GM19099 (cell line): ENCODE measurements around the gene SALL4.

ENCODE experiments used
- POLR2A ChIP-seq: IDR thresholded peaks from 3 replicates; pipeline ENCODE4 v1.6.1; 2011; ENCODE audit warnings: low read depth; ENCODE audit not compliant: insufficient read length; ENCODE audit errors: extremely low read depth

The SALL4 gene

DNA sequence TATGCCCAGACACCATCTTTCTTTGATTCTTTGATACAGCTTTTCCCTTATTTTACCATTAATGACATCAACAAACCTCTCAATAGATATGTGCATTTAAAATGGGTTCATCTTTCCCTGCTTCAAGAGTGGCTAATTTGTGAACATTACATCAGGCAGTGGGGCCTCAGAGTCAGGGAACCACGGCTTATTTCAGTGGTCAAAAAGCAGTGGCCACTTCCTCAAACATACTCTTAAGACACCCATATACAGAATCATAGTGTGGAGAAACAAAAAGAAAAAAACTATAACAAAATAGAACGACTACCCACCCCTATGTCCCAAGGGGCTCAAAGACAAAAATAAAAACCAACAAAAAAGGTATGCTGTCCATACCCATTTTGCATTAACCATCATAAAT is 12.9 kb downstream of the SALL4 start:
- no peak for TF ChIP-seq POLR2A

DNA sequence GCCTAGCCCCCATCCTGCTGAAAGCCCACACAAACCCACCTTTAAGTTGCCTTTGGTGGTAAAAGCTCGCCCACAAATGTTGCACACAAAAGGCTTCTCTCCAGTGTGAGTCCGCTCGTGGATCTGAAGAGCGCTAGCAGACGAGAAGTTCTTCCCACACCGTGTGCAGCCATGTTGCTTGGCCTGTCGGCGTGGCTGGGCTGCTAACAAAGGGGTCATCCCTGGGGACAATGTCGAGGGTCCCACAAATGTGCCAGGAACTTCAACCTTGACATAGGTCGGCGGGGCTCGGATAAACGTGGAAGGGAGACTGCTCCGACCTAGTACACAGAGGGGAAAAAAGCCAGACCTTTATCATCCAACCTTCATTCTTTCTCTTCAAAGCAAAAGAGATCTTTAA is 13.5 kb downstream of the SALL4 start:
- TF ChIP-seq POLR2A: no peak

DNA sequence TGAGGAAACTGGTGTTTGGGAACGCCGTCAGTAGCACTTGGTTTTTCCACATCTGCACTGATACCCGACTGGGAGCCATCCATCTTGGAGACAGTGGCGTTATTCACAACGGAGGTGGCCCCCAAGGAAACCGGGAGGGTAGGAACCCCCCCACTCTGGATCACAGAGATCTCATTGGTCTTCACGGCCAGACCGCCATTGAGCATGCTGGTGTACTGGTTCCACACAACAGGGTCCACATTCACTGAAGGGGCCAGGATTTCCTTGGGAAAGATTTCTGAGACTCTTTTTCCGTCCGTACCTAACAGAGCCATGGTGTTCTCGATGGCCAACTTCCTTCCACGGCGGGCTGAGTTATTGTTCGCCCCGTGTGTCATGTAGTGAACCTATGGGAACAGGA is 18.0 kb downstream of the SALL4 start:
- TF ChIP-seq POLR2A: no peak

DNA sequence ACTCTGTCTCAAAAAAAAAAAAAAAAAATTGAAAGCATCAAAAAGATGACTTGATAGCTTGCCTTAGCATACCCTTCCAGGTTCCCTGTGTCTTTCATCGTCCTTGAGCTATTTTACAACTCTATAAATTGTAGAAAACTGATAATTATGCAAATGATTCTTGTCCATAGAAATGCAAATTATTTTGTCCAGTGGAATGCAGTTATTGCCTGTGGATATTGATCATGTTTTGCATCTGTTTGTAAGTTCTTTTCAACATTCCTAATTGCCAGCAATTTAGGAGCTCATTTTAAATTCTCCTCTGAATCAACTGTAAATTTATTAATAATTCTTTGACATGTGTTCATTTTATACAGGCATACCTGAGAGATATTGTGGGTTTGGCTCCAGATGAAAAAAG is 27.1 kb downstream of the SALL4 start:
- no peak for TF ChIP-seq POLR2A

DNA sequence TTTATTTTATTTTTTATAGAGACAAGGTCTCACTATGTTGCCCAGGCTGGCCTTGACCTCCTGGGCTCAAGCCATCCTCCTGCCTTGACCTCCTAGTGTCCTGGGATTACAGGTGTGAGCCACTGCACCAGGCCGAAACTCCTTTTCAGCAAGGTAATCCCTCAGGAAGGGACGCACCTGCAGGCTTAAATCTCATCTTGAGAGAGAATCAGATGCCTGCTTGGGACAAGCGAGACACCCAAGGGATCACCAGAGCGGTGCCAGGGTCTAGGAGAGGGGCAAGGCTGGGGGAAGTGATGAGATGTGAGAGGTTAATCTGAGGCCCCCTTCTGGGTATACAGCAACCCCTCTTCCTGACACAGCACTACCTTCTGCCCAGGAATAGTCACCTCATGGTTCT is 30.1 kb downstream of the SALL4 start:
- TF ChIP-seq POLR2A: no peak

DNA sequence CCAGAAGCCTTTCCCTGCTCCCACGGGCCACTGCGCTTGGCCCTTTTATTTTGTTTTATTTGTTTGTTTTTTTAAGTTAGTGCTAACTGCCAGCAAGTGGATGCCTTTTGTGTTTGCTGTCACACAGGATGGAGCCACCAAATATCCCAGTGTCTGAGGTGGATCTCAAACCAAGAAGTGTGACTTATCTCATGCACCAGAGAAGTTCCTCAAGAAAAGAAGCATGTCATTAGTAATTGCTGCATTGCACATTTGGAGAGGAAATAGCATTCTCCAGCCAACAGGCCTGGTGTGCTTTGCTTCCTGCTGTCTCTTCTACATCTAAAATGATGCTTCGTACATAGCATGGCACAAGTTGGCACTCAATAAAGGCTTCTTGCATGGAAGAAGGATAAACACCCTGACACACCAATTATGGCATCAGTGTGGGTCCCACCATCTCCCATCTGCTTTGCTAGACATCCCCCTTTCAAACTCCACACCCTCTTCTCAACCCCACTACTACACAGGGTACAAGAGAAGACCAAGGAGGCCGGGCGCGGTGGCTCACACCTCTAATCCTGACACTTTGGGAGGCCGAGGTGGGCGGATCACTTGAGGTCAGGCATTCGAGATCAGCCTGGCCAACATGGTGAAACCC is 32.2 kb downstream of the SALL4 start:
- TF ChIP-seq POLR2A: no peak

DNA sequence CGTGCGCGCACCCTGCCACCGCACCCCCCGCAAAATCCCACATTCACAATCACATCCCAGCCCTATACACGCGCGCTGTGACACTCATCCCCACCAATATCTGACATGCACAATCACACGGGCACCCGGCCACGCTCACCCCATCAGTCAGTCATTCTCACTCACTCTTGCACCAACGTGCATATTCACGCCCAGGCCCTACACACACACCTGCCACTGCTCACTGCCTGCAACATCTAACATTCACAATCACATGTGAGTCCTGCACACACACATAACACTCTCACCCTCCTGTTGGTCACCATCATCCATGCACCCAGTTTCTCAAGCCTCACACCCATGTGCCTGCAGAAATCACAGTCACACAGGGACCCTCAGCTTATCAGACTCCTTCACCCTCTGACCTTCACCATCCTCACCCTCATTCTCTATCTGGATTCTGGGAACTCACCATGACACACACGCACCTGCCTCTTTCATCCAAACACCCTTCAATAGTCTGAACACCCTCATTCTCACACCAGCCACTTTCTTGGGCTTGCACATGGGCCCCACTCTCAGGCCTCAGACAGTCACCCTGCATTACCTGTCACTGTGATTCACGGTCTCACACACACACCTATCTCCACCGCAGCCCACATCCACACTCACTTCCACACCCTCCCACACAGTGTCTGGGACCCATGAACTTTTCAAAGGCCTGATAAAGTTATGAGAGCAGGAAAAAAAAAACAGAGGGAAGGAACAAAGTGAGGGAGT is 33.4 kb downstream of the SALL4 start:
- no peak for TF ChIP-seq POLR2A

DNA sequence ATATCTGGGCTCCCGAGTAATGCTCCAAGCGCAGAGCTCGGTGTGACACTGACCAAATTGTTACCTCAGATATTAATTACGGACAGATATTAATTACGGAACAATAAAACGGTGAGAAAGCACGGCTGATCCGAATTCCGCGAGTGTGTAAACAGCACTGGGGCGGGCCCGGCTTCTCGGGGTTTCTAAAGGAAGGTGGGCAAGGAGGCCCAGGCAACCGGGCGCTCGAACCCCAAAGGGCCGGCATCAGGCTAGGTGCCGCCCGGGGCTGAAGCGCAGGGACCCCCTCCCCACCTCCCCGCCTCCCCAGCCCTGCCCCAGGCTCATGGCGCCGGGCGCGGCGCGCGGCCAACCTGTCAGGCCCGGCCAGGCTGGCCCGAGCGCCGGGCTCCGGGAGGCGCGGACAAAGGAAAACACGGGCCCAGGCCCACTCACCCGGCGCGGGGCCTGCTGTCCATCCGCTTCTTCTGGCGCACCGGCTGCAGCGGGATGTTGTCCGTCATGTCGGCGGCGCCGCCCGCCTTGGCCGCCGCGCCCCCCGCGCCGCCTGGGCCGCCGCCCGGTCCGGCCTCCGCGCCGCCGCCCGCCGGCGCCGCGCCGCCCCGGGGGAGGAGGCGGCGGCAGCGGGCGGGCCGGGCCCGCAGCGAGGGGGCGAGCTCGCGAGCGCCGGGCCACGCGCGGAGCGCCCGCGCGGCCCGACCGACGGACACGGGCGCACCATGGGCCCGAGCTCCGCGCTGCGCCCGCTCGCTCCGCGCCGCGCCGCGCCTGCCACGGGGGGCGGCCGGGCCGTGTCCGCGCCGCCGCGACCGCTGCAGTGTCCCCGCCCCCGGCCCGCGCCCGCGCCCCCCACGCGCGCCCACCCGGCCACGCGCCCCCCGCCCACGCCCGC is 34.2 kb downstream of the SALL4 start, which contains the start of gene ATP9A:
Gene ATP9A, minus strand, starts transcription at position 524 of the 892 bp plus-strand sequence. Its CDS starts 21 bp downstream, at position 503.
- TF ChIP-seq POLR2A: no peak

DNA sequence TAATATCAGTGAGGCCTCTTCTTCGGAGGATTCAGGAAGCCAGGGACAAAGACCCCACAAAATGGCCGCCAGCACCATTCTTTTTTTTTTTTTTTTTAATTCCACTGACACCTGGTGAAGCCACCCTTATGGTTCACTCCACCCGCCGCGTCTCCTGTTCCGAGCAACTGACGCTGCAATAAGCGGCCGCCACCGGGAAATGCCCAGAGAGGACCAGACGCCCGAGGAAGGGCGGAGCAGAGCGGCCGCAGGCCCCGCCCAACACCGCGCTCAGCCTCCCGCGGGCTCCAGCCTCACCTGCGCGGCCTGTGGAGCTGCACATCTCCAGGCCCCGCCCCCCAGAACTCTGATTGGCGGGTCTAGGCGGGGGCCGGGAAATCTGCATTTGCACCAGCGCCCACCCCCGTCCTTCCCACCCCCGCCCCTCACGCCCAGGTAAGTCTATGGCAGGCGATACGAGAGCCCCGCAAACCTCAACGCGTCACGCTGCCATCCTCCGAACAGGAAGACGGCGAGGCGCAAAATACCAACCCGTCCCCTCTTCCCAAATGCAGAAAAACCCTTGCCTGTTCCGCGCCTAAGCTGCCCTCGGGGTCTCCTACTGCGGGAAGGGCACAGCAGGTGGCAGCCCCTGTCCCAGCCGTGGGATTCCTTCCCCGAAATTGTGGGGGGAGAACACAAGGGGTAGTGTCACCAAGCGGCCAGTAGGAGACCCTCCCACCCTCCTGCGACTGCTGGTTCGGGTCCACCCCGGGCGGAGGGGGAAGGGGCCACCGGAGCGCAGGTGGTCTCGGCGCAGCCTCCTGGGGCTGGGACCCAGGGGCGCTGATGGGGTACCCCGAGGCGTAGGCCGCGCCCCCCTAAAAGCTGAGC is 35.1 kb downstream of the SALL4 start:
- TF ChIP-seq POLR2A: no peak

DNA sequence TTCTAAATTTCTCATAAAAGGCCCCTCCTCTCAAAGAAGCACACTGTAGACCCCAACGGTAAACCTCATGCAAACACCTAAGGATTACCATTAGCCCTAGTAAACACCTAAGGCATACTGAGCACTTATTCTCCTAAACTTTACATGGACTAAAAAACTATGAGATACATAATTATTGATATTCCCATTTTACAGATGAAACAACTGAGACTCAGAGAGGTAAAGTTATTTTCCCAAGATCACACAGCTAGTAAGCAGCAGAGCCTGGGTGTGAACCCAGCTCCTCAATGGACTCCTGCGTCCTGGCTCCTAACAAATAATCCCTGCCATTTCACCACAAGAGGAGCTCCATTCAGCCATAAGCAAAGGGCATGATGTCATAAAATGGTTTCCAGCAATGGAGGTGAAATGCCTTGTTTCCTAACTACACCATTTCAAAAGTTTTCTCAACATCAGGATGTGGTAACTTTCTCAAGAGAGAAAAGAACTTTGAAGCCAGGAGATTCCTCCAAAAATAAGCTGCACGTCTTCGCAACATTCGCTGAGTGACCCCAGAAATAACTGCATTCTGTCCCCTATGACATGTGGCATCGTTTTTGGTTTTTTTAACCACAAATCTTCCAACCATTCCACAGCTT is 38.2 kb downstream of the SALL4 start:
- TF ChIP-seq POLR2A: no peak

DNA sequence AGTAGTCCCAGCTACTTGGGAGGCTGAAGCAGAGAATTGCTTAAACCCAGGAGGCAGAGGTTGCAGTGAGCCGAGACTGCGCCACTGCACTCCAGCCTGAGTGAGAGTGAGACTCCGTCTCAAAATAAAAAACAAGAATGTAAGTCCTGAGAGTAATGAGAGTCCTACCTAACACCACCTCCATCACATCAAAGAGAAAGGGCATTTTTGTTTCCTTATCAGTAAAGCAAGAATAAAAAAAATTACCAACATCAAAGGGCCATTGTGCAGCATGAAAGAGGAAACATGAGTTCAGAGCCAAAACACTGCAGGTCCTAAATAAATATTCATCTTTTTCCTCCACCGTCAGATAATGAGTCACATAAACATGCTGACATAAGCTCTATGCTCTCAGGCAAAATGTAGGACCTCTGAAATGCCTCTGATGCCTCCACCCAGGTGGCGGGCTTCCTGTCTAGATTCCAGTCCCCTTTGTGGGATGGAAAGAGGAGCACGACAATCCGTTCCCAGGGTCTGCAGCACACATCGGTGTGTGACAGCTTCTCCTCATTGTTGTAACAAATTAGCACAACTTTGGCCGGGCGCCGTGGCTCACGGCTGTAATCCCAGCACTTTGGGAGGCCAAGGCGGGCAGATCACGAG is 41.3 kb downstream of the SALL4 start:
- no peak for TF ChIP-seq POLR2A

DNA sequence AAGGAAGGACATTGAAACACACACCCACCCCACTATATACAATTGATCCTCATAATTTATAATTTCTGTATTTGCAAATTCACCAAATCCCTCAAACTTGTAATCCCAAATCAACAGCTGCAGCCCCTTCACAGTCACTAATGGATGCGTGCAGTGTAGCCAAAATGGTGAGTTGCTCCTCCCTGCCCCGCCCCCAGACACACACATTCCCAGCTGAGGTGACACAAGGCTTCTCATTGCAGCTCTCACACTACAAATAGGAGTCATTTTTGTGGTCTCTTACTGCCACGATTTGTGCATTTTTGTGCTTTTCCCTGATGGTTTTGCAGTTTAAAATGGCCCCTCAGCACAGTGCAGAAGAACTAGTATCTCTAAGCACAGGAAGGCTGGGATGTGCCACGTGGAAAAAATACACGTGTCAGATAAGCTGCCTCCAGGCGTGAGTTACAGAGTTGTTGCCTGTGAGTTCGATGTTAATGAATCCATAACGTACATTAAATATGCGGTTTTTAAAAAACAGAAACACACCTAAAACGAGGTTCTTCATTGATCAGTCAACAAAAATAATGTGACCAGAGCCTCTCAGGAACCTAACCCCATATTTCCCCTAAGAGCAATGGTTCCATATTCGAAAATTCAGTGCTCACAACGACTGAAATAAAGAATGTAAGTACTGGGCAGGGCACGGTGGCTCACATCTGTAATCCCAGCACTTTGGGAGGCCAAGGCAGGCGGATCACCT is 42.4 kb downstream of the SALL4 start:
- TF ChIP-seq POLR2A: no peak

DNA sequence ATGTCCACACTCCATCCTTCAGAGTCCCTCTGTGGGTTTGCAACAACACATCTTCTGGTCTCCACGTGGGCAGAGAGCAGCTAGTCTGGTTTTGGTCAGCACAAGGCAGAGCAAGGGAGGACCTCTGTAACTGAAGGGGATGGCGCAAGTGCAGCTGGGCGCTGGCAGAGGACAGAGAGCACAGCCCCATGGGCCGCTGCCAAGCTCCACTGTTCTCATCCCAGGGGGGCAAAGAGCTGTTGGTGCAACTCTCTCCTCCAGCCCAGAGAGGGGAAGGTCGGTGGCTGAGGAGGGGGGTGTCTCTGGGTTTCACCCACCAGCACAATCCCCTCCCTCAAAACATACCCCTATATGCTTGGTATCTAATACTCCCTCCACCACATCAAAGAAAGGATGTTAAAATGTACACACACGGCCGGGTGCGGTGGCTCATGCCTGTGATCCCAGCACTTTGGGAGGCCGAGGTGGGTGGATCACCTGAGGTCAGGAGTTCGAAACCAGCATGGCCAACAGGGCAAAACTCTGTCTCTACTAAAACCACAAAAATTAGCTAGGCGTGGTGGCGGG is 43.3 kb downstream of the SALL4 start:
- no peak for TF ChIP-seq POLR2A

DNA sequence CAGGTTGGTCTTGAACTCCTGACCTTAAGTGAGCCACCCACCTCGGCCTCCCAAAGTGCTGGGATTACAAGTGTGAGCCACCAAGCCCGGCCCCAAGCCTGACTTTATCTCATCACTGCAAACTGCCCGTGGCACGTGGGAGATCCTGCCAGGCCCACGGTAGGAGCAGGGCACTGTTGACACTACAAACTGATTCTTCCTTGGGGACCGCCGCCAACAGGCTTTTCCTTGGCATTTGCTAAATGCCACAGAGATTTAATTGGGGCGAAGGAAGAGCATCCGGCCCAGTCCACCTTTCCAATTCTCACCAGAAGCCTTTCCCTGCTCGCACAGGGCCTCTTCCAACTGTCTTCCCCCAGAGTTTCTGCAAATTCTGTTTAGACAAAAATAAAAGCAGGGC is 45.1 kb downstream of the SALL4 start:
- TF ChIP-seq POLR2A: no peak
